ENCODE results near the gene CAPN7. TPM values are rescaled to one million over a fixed set of nuclear protein-coding genes. Genes with fewer than 3 reads are reported as not detected.
A peak's percentile ranks its signal among the peaks of the same experiment; 100 is the strongest.

The CAPN7 gene
- total RNA-seq, 2 experiments from 2014 or later = 22.2 to 27.5 TPM

- Mint-ChIP-seq H3K27me3 (peaks cover 1% of the 10 kb centered on the region), H3K27ac (no peak overlapping the region), H3K4me1 (ENCODE audit: low read depth) (peaks cover 33% of the 10 kb centered on the region), H3K9me3 (no peaks in the 10 kb centered on the region), H3K4me3 (no peak overlapping the region), H3K36me3 (ENCODE audit: low read depth) (no peaks in the 10 kb centered on the region)
- no peak for TF ChIP-seq CTCF (IDR thresholded peaks at IDR 0.05)
- ATAC-seq = no peak
- intact Hi-C loops (cut with micrococcal nuclease) = loop anchor here (5.0 kb wide), 3 partner anchors 46 to 66 kb away; partner anchors contain the start of gene SH3BP5
- ChIA-PET POLR2A (interaction anchor here (1.1 to 1.6 kb wide), 2 partner anchors 85 to 281 kb away, joined by 3 to 4 read pairs; no protein-coding TSS in a partner anchor), CTCF (interaction anchor here (0.9 to 9.1 kb wide), 27 partner anchors 9 to 289 kb away, joined by 3 to 128 read pairs (median 13); partner anchors contain the start of genes CAPN7 and SH3BP5)
- no peak for DNase-seq
These were observed 60.7 kb downstream of the CAPN7 start for GRCh38 chr3:15266510-15267376.

- intact Hi-C loops (cut with micrococcal nuclease) = loop anchor here (5.0 kb wide), 3 partner anchors 45 to 65 kb away; partner anchors contain the start of gene SH3BP5
- H3K9me3 Mint-ChIP-seq = no peaks in the 10 kb centered on the region
These were observed 61.5 kb downstream of the CAPN7 start for GRCh38 chr3:15267502-15267901.

GRCh38 chr3:15268033-15268631 is 62.1 kb downstream of the CAPN7 start:
- ChIA-PET CTCF (interaction anchor here (0.6 to 9.1 kb wide), 61 partner anchors 10 to 295 kb away, joined by 3 to 128 read pairs (median 6); partner anchors contain the start of genes CAPN7, METTL6 and SH3BP5), POLR2A (interaction anchor here (1.0 to 2.6 kb wide), 10 partner anchors 24 to 290 kb away, joined by 3 to 8 read pairs (median 4); partner anchors contain the start of gene SH3BP5)
- TF ChIP-seq CTCF (IDR thresholded peaks at IDR 0.05) = peak; percentile 83
- no peak overlapping the region for H3K4me3 Mint-ChIP-seq
- peaks cover 7% of the 10 kb centered on the region for H3K27me3 Mint-ChIP-seq
- intact Hi-C loops (cut with micrococcal nuclease) = loop anchor here (1.0 to 5.0 kb wide), 5 partner anchors 44 to 137 kb away; partner anchors contain the start of gene SH3BP5
- ATAC-seq (peak; percentile 63), DNase-seq (peak; percentile 93)
- no peak overlapping the region for H3K27ac Mint-ChIP-seq
- H3K4me1 Mint-ChIP-seq (ENCODE audit: low read depth) = peaks cover 44% of the 10 kb centered on the region
- H3K36me3 Mint-ChIP-seq (ENCODE audit: low read depth) = no peaks in the 10 kb centered on the region
- no peaks in the 10 kb centered on the region for H3K9me3 Mint-ChIP-seq

More at GRCh38 chr3:15267502-15267901, 61.5 kb downstream of the CAPN7 start:
- Mint-ChIP-seq H3K27ac (no peak overlapping the region), H3K36me3 (ENCODE audit: low read depth) (no peaks in the 10 kb centered on the region), H3K4me1 (ENCODE audit: low read depth) (peaks cover 41% of the 10 kb centered on the region), H3K27me3 (peaks cover 6% of the 10 kb centered on the region), H3K4me3 (no peak overlapping the region)
- ChIA-PET POLR2A (interaction anchor here (1.1 to 1.6 kb wide), 6 partner anchors 25 to 280 kb away, joined by 3 to 4 read pairs (median 4); no protein-coding TSS in a partner anchor), CTCF (interaction anchor here (0.8 to 9.1 kb wide), 56 partner anchors 10 to 292 kb away, joined by 3 to 128 read pairs (median 8); partner anchors contain the start of genes CAPN7, METTL6 and SH3BP5)
- ATAC-seq (no peak), DNase-seq (no peak)
- no peak for TF ChIP-seq CTCF (IDR thresholded peaks at IDR 0.05)

GRCh38 chr3:15269091-15269989 is 63.3 kb downstream of the CAPN7 start:
- CTCF ChIA-PET = interaction anchor here (0.6 to 9.1 kb wide), 29 partner anchors 12 to 288 kb away, joined by 3 to 128 read pairs (median 8); partner anchors contain the start of genes CAPN7 and SH3BP5
- H3K4me1 Mint-ChIP-seq (ENCODE audit: low read depth) = peaks cover 50% of the 10 kb centered on the region

More at GRCh38 chr3:15269091-15269989, 63.3 kb downstream of the CAPN7 start:
- ATAC-seq (peak; percentile 88), DNase-seq (peak; percentile 93)
- intact Hi-C loops (cut with micrococcal nuclease) = loop anchor here (2.0 to 5.0 kb wide), 4 partner anchors 43 to 135 kb away; partner anchors contain the start of gene SH3BP5
- POLR2A ChIA-PET = interaction anchor here (0.6 to 2.6 kb wide), 11 partner anchors 11 to 289 kb away, joined by 3 to 8 read pairs (median 4); partner anchors contain the start of gene SH3BP5
- Mint-ChIP-seq H3K36me3 (ENCODE audit: low read depth) (no peaks in the 10 kb centered on the region), H3K4me3 (no peak overlapping the region), H3K27me3 (peaks cover 7% of the 10 kb centered on the region), H3K27ac (peak overlapping the region; percentile 47), H3K9me3 (no peaks in the 10 kb centered on the region)
- no peak for TF ChIP-seq CTCF (IDR thresholded peaks at IDR 0.05)

All from activated CD8-positive, alpha-beta T cell treated with anti-CD3 and anti-CD28 coated beads for 36 hours (primary cell).